Upper lobe of left lung (tissue), 4 donors: ENCODE data around the gene SNED1.

Source experiments
- CTCF ChIP-seq, 6 experiments: fragments of 450-650 bp in 4 of 6; fragments of 200-600 bp in 2 of 6; sonication (generic) in 2 of 6; IDR thresholded peaks; one replicate each; pipeline ENCODE4 v1.5.1; 2016 to 2019; ENCODE audit warnings: antibody characterized with exemption in 6 of 6
- EP300 ChIP-seq, 4 donors: sonication (generic); formaldehyde crosslinking; IDR thresholded peaks; one replicate each; pipeline ENCODE4 v1.5.1; 2017; ENCODE audit warnings: antibody characterized with exemption in 4 of 4, control low read depth in 2 of 4
- POLR2A ChIP-seq, 4 donors: fragments of 450-650 bp; IDR thresholded peaks; one replicate each; pipeline ENCODE4 v1.5.1; 2016 to 2017; ENCODE audit warnings: antibody characterized with exemption in 4 of 4, mild to moderate bottlenecking in 2 of 4
- POLR2AphosphoS5 ChIP-seq, 2 donors: sonication (generic); formaldehyde crosslinking; IDR thresholded peaks; one replicate each; pipeline ENCODE4 v1.5.1; 2017; ENCODE audit warnings: antibody characterized with exemption in 2 of 2

- TF ChIP-seq POLR2AphosphoS5 (IDR thresholded peaks at IDR 0.05) (no peak), EP300 (IDR thresholded peaks at IDR 0.05) (no peak), CTCF (IDR thresholded peaks at IDR 0.05) (no peak), POLR2A (IDR thresholded peaks at IDR 0.05) (no peak)
These were observed 5.0 kb downstream of the SNED1 start for GRCh38 chr2:241003369-241003768.
